Measurements from ENCODE around the gene NEU1. TPM values are rescaled to one million over a fixed set of nuclear protein-coding genes. Genes with fewer than 3 reads are reported as not detected.
"Not testable (repeated sequence)": the region's sequence is repeated elsewhere in the genome, so short reads cannot be mapped to it uniquely, and the experiment has no call there.

Gene NEU1
- total RNA-seq, 1 donor from 2014 or later, result 19.0 TPM

GRCh38 chr6:31837369-31838113 is 25.1 kb downstream of the NEU1 start:
- no peak for DNase-seq

- DNase-seq, result no peak
Measured at GRCh38 chr6:31836474-31837368, 25.9 kb downstream of the NEU1 start.

GRCh38 chr6:31836047-31836473 is 26.6 kb downstream of the NEU1 start:
- DNase-seq, result no peak

- DNase-seq, result peak; percentile 89
Measured at GRCh38 chr6:31834367-31835250, 28.0 kb downstream of the NEU1 start.

GRCh38 chr6:31831350-31832215 is 31.0 kb downstream of the NEU1 start:
- no peak for DNase-seq

GRCh38 chr6:31830886-31831335 is 31.7 kb downstream of the NEU1 start:
- no peak for DNase-seq

- peak; percentile 55 for DNase-seq
Measured at GRCh38 chr6:31829633-31830283, 32.9 kb downstream of the NEU1 start.

- DNase-seq, result peak; percentile 100
Measured at GRCh38 chr6:31827286-31828079, 35.1 kb downstream of the NEU1 start, which contains the start of gene HSPA1B. Gene HSPA1B (plus strand): TSS chr6:31827738. CDS start chr6:31827951, 213 bp downstream.

GRCh38 chr6:31826793-31827285 is 35.8 kb downstream of the NEU1 start:
- no peak for DNase-seq

GRCh38 chr6:31825553-31825952 is 37.1 kb downstream of the NEU1 start:
- no peak for DNase-seq

- DNase-seq, result not testable (repeated sequence)
Measured at GRCh38 chr6:31823592-31824196, 38.9 kb downstream of the NEU1 start.

GRCh38 chr6:31822036-31822821 is 40.4 kb downstream of the NEU1 start:
- no peak for DNase-seq

GRCh38 chr6:31821301-31822035 is 41.2 kb downstream of the NEU1 start:
- DNase-seq, result no peak

- not testable (repeated sequence) for DNase-seq
Measured at GRCh38 chr6:31820399-31820798, 42.2 kb downstream of the NEU1 start.

- no peak for DNase-seq
Measured at GRCh38 chr6:31819871-31820299, 42.7 kb downstream of the NEU1 start.

GRCh38 chr6:31817929-31818511 is 44.6 kb downstream of the NEU1 start:
- DNase-seq, result not testable (repeated sequence)
